ENCODE measurements around the gene ADD3. TPM values are rescaled to one million over a fixed set of nuclear protein-coding genes. Genes with fewer than 3 reads are reported as not detected.
A peak's percentile ranks its signal among the peaks of the same experiment; 100 is the strongest.

ADD3 gene
- total and polyA plus RNA-seq, 5 donors from 2014 or later, result 341 to 405 (median 376) TPM

DNA sequence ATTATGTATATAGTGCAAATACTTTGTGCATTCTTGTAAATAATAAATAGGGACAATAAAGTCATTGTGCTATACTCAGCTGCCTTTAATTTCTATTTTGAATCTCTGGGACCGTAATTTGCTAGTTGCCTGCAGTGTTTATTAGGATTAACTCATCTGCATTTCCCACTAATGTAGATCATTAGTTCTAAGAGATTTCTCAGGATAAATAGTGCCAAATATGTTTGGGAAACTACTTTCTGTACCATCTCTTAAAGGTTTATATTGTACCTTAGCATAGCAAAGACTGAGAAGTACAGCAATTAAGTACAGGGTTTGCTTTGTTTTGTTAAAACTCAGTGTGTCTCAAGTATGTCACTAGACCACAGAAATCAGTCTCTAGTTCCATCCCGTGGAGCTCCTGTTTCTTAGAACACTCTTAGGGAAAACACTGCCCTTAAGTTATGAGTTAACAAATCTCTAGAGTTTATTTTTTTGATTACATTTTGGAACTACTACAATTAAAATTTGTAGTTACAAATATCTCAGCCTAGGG, 26.0 kb downstream of the ADD3 start:
- ATAC-seq (ENCODE audit: low read depth in 2 of 2) (no peak), DNase-seq (no peak)
- no peaks in the 10 kb centered on the region for H3K9me3 ChIP-seq (ENCODE audit: control insufficient read depth in 2 of 2, low read length in 2 of 2)
- no peak overlapping the region for H3K27ac ChIP-seq (ENCODE audit: insufficient read depth, low read length, poor library complexity, severe bottlenecking)
- Mint-ChIP-seq H3K36me3 (peaks cover 4% of the 10 kb centered on the region), H3K27me3 (no peaks in the 10 kb centered on the region), H3K9me3 (no peaks in the 10 kb centered on the region), H3K4me3 (no peak overlapping the region), H3K27ac (peak overlapping the region in 1 of 3 donors; percentile 55), H3K4me1 (peaks cover 43 to 86% (median 57%) of the 10 kb centered on the region in 4 donors)
- no peak overlapping the region for H3K4me3 ChIP-seq (ENCODE audit: low read depth, low read length)
- no peaks in the 10 kb centered on the region for H3K36me3 ChIP-seq (ENCODE audit: control insufficient read depth, insufficient read depth, low read length)
- H3K27me3 ChIP-seq (ENCODE audit: control insufficient read depth, insufficient read depth, low read length), result no peaks in the 10 kb centered on the region
- peaks cover 47% of the 10 kb centered on the region for H3K4me1 ChIP-seq (ENCODE audit: control insufficient read depth, insufficient read depth, low read length, poor library complexity, severe bottlenecking)

DNA sequence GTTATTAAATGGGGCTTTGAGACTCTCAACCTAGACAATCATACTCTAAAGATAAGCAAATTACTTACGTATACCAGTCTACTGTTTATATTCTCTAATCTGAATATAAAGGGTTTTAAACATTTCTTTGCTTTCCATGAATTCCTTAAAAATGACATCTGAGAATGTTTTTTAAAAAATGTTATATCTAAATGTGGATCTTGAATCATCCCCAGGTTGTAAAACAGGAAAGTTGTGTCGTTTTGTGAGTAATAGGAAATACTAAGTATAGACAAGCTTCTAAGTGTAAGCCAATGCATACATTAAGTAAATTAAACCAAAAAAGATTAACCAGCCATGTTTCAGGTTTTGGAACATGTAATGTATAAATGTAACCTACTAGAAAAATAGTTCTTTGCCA, 26.8 kb downstream of the ADD3 start:
- no peak overlapping the region for H3K27ac Mint-ChIP-seq
- peaks cover 4% of the 10 kb centered on the region for H3K36me3 Mint-ChIP-seq
- H3K27me3 Mint-ChIP-seq, result no peaks in the 10 kb centered on the region
- no peaks in the 10 kb centered on the region for H3K36me3 ChIP-seq (ENCODE audit: control insufficient read depth, insufficient read depth, low read length)
- peaks cover 55% of the 10 kb centered on the region for H3K4me1 ChIP-seq (ENCODE audit: control insufficient read depth, insufficient read depth, low read length, poor library complexity, severe bottlenecking)
- no peaks in the 10 kb centered on the region for H3K9me3 ChIP-seq (ENCODE audit: control insufficient read depth in 2 of 2, low read length in 2 of 2)
- H3K4me1 Mint-ChIP-seq, result peaks cover 43 to 88% (median 64%) of the 10 kb centered on the region in 4 donors
- ATAC-seq (ENCODE audit: low read depth in 2 of 2) (no peak), DNase-seq (no peak)
- no peak overlapping the region for H3K4me3 ChIP-seq (ENCODE audit: low read depth, low read length)
- no peaks in the 10 kb centered on the region for H3K27me3 ChIP-seq (ENCODE audit: control insufficient read depth, insufficient read depth, low read length)
- no peak overlapping the region for H3K27ac ChIP-seq (ENCODE audit: insufficient read depth, low read length, poor library complexity, severe bottlenecking)
- H3K9me3 Mint-ChIP-seq, result no peaks in the 10 kb centered on the region
- H3K4me3 Mint-ChIP-seq, result peak overlapping the region in 1 of 4 donors; percentile 9

GRCh38 chr10:110035070-110035921, 27.5 kb downstream of the ADD3 start:
- Mint-ChIP-seq H3K36me3 (peaks cover 4% of the 10 kb centered on the region), H3K4me3 (peak overlapping the region in 3 of 4 donors; percentile 40 to 67 (median 45)), H3K27ac (peak overlapping the region in 2 of 3 donors; percentile 68 to 76), H3K9me3 (peaks cover 0 to 1% (median 0%) of the 10 kb centered on the region in 7 donors), H3K27me3 (no peaks in the 10 kb centered on the region), H3K4me1 (peaks cover 46 to 91% (median 67%) of the 10 kb centered on the region in 4 donors)
- ATAC-seq (ENCODE audit: low read depth in 2 of 2) (no peak), DNase-seq (peak in 1 of 3 donors; percentile 23)
- no peaks in the 10 kb centered on the region for H3K36me3 ChIP-seq (ENCODE audit: control insufficient read depth, insufficient read depth, low read length)
- no peaks in the 10 kb centered on the region for H3K9me3 ChIP-seq (ENCODE audit: control insufficient read depth in 2 of 2, low read length in 2 of 2)
- H3K27ac ChIP-seq (ENCODE audit: insufficient read depth, low read length, poor library complexity, severe bottlenecking), result no peak overlapping the region
- no peaks in the 10 kb centered on the region for H3K27me3 ChIP-seq (ENCODE audit: control insufficient read depth, insufficient read depth, low read length)
- no peak overlapping the region for H3K4me3 ChIP-seq (ENCODE audit: low read depth, low read length)
- H3K4me1 ChIP-seq (ENCODE audit: control insufficient read depth, insufficient read depth, low read length, poor library complexity, severe bottlenecking), result peaks cover 61% of the 10 kb centered on the region

DNA sequence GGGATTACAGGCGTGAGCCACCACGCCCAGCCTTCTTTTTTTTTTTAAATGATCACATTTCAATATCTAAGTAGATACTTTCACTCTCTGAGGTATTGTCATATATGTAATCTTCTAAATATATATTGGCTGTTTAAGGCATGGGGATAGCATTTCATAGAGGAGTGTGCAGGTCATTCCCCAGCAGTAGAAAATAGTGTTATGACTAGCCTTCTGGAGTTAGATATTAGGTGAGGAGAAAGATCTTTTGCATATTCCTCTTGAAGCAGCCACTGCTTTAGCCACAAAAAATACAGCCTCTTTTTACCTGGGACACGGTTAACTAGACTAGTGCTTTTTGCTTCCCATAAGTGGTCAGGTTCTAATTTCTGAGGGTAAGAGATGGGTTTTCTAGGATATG, 28.9 kb downstream of the ADD3 start:
- peak overlapping the region in 2 of 4 donors; percentile 23 to 33 for H3K4me3 Mint-ChIP-seq
- H3K27ac ChIP-seq (ENCODE audit: insufficient read depth, low read length, poor library complexity, severe bottlenecking), result no peak overlapping the region
- ATAC-seq (ENCODE audit: low read depth in 2 of 2), result no peak
- DNase-seq, result no peak
- H3K27ac Mint-ChIP-seq, result peak overlapping the region; percentile 6 to 91 (median 21)
- H3K4me1 ChIP-seq (ENCODE audit: control insufficient read depth, insufficient read depth, low read length, poor library complexity, severe bottlenecking), result peaks cover 61% of the 10 kb centered on the region
- H3K4me1 Mint-ChIP-seq, result peaks cover 51 to 92% (median 71%) of the 10 kb centered on the region in 4 donors
- H3K4me3 ChIP-seq (ENCODE audit: low read depth, low read length), result no peak overlapping the region
- no peaks in the 10 kb centered on the region for H3K27me3 ChIP-seq (ENCODE audit: control insufficient read depth, insufficient read depth, low read length)
- peaks cover 0 to 1% (median 0%) of the 10 kb centered on the region in 7 donors for H3K9me3 Mint-ChIP-seq
- no peaks in the 10 kb centered on the region for H3K27me3 Mint-ChIP-seq
- H3K36me3 ChIP-seq (ENCODE audit: control insufficient read depth, insufficient read depth, low read length), result no peaks in the 10 kb centered on the region
- H3K36me3 Mint-ChIP-seq, result peaks cover 4% of the 10 kb centered on the region
- no peaks in the 10 kb centered on the region for H3K9me3 ChIP-seq (ENCODE audit: control insufficient read depth in 2 of 2, low read length in 2 of 2)

DNA sequence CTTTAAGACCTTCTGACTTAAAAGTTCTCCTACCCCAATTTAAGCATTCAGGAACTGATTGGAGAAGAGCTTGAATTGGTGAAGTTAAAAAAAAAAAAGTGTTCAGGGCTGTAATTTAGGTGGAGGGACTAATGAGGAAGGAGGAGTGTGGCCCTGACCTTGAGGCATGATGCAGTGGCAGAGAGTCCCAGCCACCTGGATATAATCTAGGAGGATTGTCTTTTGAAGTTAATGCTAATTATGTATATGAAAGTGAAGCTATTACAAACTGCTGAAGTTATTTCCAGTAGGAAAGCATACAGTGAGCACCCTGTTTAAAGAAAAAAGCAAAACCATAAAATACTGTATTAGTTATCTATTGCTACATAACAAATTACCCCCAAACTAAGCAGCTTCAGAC, 31.5 kb downstream of the ADD3 start:
- H3K9me3 ChIP-seq (ENCODE audit: control insufficient read depth in 2 of 2, low read length in 2 of 2), result no peaks in the 10 kb centered on the region
- peaks cover 7% of the 10 kb centered on the region for H3K36me3 Mint-ChIP-seq
- H3K4me3 ChIP-seq (ENCODE audit: low read depth, low read length), result peak overlapping the region; percentile 13
- peak overlapping the region in 2 of 4 donors; percentile 4 to 31 for H3K4me3 Mint-ChIP-seq
- H3K36me3 ChIP-seq (ENCODE audit: control insufficient read depth, insufficient read depth, low read length), result no peaks in the 10 kb centered on the region
- peak overlapping the region in 2 of 3 donors; percentile 11 to 28 for H3K27ac Mint-ChIP-seq
- no peak for DNase-seq
- no peaks in the 10 kb centered on the region for H3K27me3 Mint-ChIP-seq
- ATAC-seq (ENCODE audit: low read depth in 2 of 2), result no peak
- peaks cover 46% of the 10 kb centered on the region for H3K4me1 ChIP-seq (ENCODE audit: control insufficient read depth, insufficient read depth, low read length, poor library complexity, severe bottlenecking)
- H3K9me3 Mint-ChIP-seq, result peaks cover 0 to 2% (median 0%) of the 10 kb centered on the region in 7 donors
- no peak overlapping the region for H3K27ac ChIP-seq (ENCODE audit: insufficient read depth, low read length, poor library complexity, severe bottlenecking)
- H3K4me1 Mint-ChIP-seq, result peaks cover 51 to 85% (median 72%) of the 10 kb centered on the region in 4 donors
- H3K27me3 ChIP-seq (ENCODE audit: control insufficient read depth, insufficient read depth, low read length), result no peaks in the 10 kb centered on the region

GRCh38 chr10:110040108-110040507, 32.3 kb downstream of the ADD3 start:
- no peak for ATAC-seq (ENCODE audit: low read depth in 2 of 2)
- H3K4me1 ChIP-seq (ENCODE audit: control insufficient read depth, insufficient read depth, low read length, poor library complexity, severe bottlenecking), result peaks cover 44% of the 10 kb centered on the region

GRCh38 chr10:110040767-110041478, 33.1 kb downstream of the ADD3 start:
- peak overlapping the region in 3 of 4 donors; percentile 5 to 58 (median 9) for H3K4me3 Mint-ChIP-seq
- no peaks in the 10 kb centered on the region for H3K9me3 ChIP-seq (ENCODE audit: control insufficient read depth in 2 of 2, low read length in 2 of 2)
- H3K9me3 Mint-ChIP-seq, result peaks cover 0 to 2% (median 0%) of the 10 kb centered on the region in 7 donors
- H3K36me3 ChIP-seq (ENCODE audit: control insufficient read depth, insufficient read depth, low read length), result no peaks in the 10 kb centered on the region
- peaks cover 56 to 84% (median 72%) of the 10 kb centered on the region in 4 donors for H3K4me1 Mint-ChIP-seq
- peak overlapping the region; percentile 11 to 63 (median 44) for H3K27ac Mint-ChIP-seq
- peak overlapping the region; percentile 6 for H3K4me3 ChIP-seq (ENCODE audit: low read depth, low read length)
- H3K27me3 ChIP-seq (ENCODE audit: control insufficient read depth, insufficient read depth, low read length), result no peaks in the 10 kb centered on the region
- H3K27me3 Mint-ChIP-seq, result no peaks in the 10 kb centered on the region
- DNase-seq (no peak), ATAC-seq (ENCODE audit: low read depth in 2 of 2) (no peak)
- peaks cover 39% of the 10 kb centered on the region for H3K4me1 ChIP-seq (ENCODE audit: control insufficient read depth, insufficient read depth, low read length, poor library complexity, severe bottlenecking)
- H3K27ac ChIP-seq (ENCODE audit: insufficient read depth, low read length, poor library complexity, severe bottlenecking), result no peak overlapping the region
- peaks cover 7% of the 10 kb centered on the region for H3K36me3 Mint-ChIP-seq

More at GRCh38 chr10:110040108-110040507, 32.3 kb downstream of the ADD3 start:
- H3K27ac Mint-ChIP-seq, result peak overlapping the region; percentile 11 to 63 (median 40)
- H3K4me1 Mint-ChIP-seq, result peaks cover 58 to 86% (median 75%) of the 10 kb centered on the region in 4 donors
- Histone ChIP-seq H3K27me3 (ENCODE audit: control insufficient read depth, insufficient read depth, low read length) (no peaks in the 10 kb centered on the region), H3K4me3 (ENCODE audit: low read depth, low read length) (no peak overlapping the region), H3K36me3 (ENCODE audit: control insufficient read depth, insufficient read depth, low read length) (no peaks in the 10 kb centered on the region), H3K9me3 (ENCODE audit: control insufficient read depth in 2 of 2, low read length in 2 of 2) (no peaks in the 10 kb centered on the region), H3K27ac (ENCODE audit: insufficient read depth, low read length, poor library complexity, severe bottlenecking) (no peak overlapping the region)
- no peaks in the 10 kb centered on the region for H3K27me3 Mint-ChIP-seq
- peaks cover 0 to 2% (median 0%) of the 10 kb centered on the region in 7 donors for H3K9me3 Mint-ChIP-seq
- H3K4me3 Mint-ChIP-seq, result peak overlapping the region in 3 of 4 donors; percentile 3 to 32 (median 29)
- DNase-seq, result no peak
- peaks cover 7% of the 10 kb centered on the region for H3K36me3 Mint-ChIP-seq

Data from CD4-positive, CD25-positive, alpha-beta regulatory T cell (primary cell).